ENCODE results near the gene PINK1. TPM values are rescaled to one million over a fixed set of nuclear protein-coding genes. Genes with fewer than 3 reads are reported as not detected.

Gene PINK1
- total RNA-seq, 1 donor from 2014 or later = 250 TPM

DNA sequence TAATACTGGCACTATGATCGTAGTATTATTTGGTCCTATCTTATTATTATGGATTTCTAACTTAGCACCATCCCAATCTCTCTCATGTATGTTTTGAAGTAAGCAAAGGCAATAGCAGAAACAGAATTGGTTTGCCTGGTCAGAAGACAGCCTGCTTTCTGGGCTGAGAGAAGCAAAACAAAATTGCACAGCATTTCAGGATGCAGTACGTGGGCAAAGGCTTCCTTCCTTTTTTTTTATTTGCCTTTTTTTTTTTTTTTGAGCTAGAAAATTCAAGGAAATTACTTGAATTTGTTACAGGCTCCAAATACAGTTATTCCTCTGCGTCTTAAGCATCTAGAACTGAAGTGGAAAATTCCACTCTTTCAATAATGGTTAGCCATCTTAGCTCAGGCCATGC, 35.6 kb upstream of the PINK1 start:
- no peak overlapping the region for H3K4me3 ChIP-seq
- intact Hi-C loops (cut with micrococcal nuclease) = no loop called here
- no peak for DNase-seq
- H3K27ac ChIP-seq (replicated peaks) = peak overlapping the region; percentile 43
- H3K27me3 ChIP-seq (ENCODE audit: low read depth) = peaks cover 13% of the 10 kb centered on the region
- no peaks in the 10 kb centered on the region for H3K9me3 ChIP-seq (replicated peaks)
- H3K4me1 ChIP-seq = no peaks in the 10 kb centered on the region
- no peaks in the 10 kb centered on the region for H3K36me3 ChIP-seq
- TF ChIP-seq, protein P1, sequence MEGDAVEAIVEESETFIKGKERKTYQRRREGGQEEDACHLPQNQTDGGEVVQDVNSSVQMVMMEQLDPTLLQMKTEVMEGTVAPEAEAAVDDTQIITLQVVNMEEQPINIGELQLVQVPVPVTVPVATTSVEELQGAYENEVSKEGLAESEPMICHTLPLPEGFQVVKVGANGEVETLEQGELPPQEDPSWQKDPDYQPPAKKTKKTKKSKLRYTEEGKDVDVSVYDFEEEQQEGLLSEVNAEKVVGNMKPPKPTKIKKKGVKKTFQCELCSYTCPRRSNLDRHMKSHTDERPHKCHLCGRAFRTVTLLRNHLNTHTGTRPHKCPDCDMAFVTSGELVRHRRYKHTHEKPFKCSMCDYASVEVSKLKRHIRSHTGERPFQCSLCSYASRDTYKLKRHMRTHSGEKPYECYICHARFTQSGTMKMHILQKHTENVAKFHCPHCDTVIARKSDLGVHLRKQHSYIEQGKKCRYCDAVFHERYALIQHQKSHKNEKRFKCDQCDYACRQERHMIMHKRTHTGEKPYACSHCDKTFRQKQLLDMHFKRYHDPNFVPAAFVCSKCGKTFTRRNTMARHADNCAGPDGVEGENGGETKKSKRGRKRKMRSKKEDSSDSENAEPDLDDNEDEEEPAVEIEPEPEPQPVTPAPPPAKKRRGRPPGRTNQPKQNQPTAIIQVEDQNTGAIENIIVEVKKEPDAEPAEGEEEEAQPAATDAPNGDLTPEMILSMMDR (IDR thresholded peaks at IDR 0.05; ENCODE audit: borderline replicate concordance) = no peak

GRCh38 chr1:20600156-20600555, 33.1 kb upstream of the PINK1 start:
- DNase-seq = no peak
- Histone ChIP-seq H3K4me3 (no peak overlapping the region), H3K4me1 (no peaks in the 10 kb centered on the region), H3K27me3 (ENCODE audit: low read depth) (no peaks in the 10 kb centered on the region), H3K27ac (replicated peaks) (no peak overlapping the region), H3K36me3 (no peaks in the 10 kb centered on the region), H3K9me3 (replicated peaks) (no peaks in the 10 kb centered on the region)
- intact Hi-C loops (cut with micrococcal nuclease) = no loop called here
- TF ChIP-seq, protein P1 (IDR thresholded peaks at IDR 0.05; ENCODE audit: borderline replicate concordance) = no peak

DNA sequence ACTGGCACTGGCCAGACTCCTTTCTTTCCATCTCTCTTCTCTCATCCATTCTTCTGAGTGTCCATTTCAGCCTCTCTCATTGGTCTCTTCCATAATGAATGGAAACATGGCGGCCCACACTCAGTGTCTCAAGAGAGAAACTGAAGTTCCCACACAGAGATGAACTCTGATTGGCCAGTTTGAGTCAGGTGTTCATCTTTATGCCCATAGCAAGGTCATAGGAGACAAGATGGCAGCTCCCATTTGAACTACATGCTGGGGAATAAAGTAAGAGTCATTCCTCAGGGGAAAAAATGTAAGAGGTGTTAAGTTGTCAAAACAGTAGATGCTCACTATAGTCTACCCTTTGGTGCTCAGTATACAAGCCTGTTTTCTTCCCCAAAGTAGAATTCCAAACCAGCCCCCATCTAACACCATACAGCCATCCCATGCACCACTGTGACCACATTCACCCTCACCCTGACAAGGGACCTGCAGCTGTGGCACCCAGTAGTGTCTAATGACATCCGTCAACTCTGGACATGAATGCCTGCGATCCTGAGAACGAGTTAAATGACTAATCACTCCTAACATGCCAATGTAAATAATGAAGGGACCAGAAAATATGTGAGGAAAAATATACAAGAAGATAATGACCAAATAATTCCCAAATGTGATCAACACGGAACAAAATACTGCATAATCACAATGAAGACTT, 32.0 kb upstream of the PINK1 start:
- H3K4me1 ChIP-seq = no peaks in the 10 kb centered on the region
- H3K27ac ChIP-seq (replicated peaks) = no peak overlapping the region
- intact Hi-C loops (cut with micrococcal nuclease) = no loop called here
- TF ChIP-seq, protein P1 (IDR thresholded peaks at IDR 0.05; ENCODE audit: borderline replicate concordance) = no peak
- H3K9me3 ChIP-seq (replicated peaks) = no peaks in the 10 kb centered on the region
- DNase-seq = no peak
- no peaks in the 10 kb centered on the region for H3K27me3 ChIP-seq (ENCODE audit: low read depth)
- H3K36me3 ChIP-seq = no peaks in the 10 kb centered on the region
- H3K4me3 ChIP-seq = no peak overlapping the region

- Histone ChIP-seq H3K36me3 (no peaks in the 10 kb centered on the region), H3K4me3 (no peak overlapping the region), H3K4me1 (peaks cover 4% of the 10 kb centered on the region), H3K27ac (replicated peaks) (no peak overlapping the region), H3K27me3 (ENCODE audit: low read depth) (no peaks in the 10 kb centered on the region), H3K9me3 (replicated peaks) (no peaks in the 10 kb centered on the region)
- TF ChIP-seq, protein P1 (IDR thresholded peaks at IDR 0.05; ENCODE audit: borderline replicate concordance) = no peak
- intact Hi-C loops (cut with micrococcal nuclease) = no loop called here
- DNase-seq = no peak
These were observed 30.3 kb upstream of the PINK1 start for GRCh38 chr1:20602851-20603450.

- Histone ChIP-seq H3K4me3 (no peak overlapping the region), H3K27ac (replicated peaks) (no peak overlapping the region), H3K36me3 (no peaks in the 10 kb centered on the region), H3K4me1 (peaks cover 5% of the 10 kb centered on the region), H3K27me3 (ENCODE audit: low read depth) (no peaks in the 10 kb centered on the region), H3K9me3 (replicated peaks) (no peaks in the 10 kb centered on the region)
- TF ChIP-seq, protein P1 (IDR thresholded peaks at IDR 0.05; ENCODE audit: borderline replicate concordance) = no peak
- intact Hi-C loops (cut with micrococcal nuclease) = no loop called here
- no peak for DNase-seq
These were observed 29.5 kb upstream of the PINK1 start for GRCh38 chr1:20603504-20604464.
